Calu3 (cell line): ENCODE measurements around the gene C1QTNF4. TPM values are rescaled to one million over a fixed set of nuclear protein-coding genes. Genes with fewer than 3 reads are reported as not detected.

Experiments
- BruUV-seq: library from RNA; stranded (reverse); fragments of 400-500 nt; replicated peaks from 2 replicates; lab custom pipeline; 2021; lab: Mats Ljungman, UMichigan
- CTCF ChIA-PET: fragments of 300-600 bp; sonication (Branson Sonifier 250); formaldehyde crosslinking; loops from one replicate; lab custom pipeline; 2022; ENCODE audit warnings: antibody characterized with exemption; lab: Charles Lee
- DNase-seq: peaks from one replicate; pipeline ENCODE4 v3.0.0; 2022
- H3K27ac Mint-ChIP-seq: one replicate; pipeline ENCODE4 v1.8.0; 2022; ENCODE audit warnings: mixed read lengths; ENCODE audit not compliant: unreplicated experiment
- H3K27me3 Mint-ChIP-seq: one replicate; pipeline ENCODE4 v1.8.0; 2022; ENCODE audit warnings: mixed read lengths; ENCODE audit not compliant: unreplicated experiment
- H3K36me3 Mint-ChIP-seq: one replicate; pipeline ENCODE4 v1.8.0; 2022; ENCODE audit warnings: mild to moderate bottlenecking, moderate library complexity, mixed read lengths; ENCODE audit not compliant: insufficient read depth, unreplicated experiment
- H3K4me1 Mint-ChIP-seq: one replicate; pipeline ENCODE4 v1.8.0; 2022; ENCODE audit warnings: mild to moderate bottlenecking, low read depth, mixed read lengths; ENCODE audit not compliant: unreplicated experiment
- H3K4me3 Mint-ChIP-seq: one replicate; pipeline ENCODE4 v1.8.0; 2022; ENCODE audit warnings: mild to moderate bottlenecking, low read depth, moderate library complexity, mixed read lengths; ENCODE audit not compliant: unreplicated experiment
- H3K9me3 Mint-ChIP-seq: one replicate; pipeline ENCODE4 v1.8.0; 2022; ENCODE audit warnings: low read depth, mixed read lengths; ENCODE audit not compliant: unreplicated experiment
- CTCF ChIP-seq: fragments of 200-600 bp; IDR thresholded peaks from one replicate; pipeline ENCODE4 v1.8.0; 2022; ENCODE audit warnings: antibody characterized with exemption; ENCODE audit not compliant: unreplicated experiment
- intact Hi-C: fragments of 100-400 bp; cut with micrococcal nuclease; formaldehyde crosslinking; loops from one replicate; pipeline ENCODE4 v1.10.0; 2022; ENCODE audit not compliant: unreplicated experiment
- total RNA-seq: library from RNA; stranded (reverse); gene quantifications from 2 replicates; pipeline ENCODE4 v1.2.3, GENCODE V29; 2022

Gene C1QTNF4
- total RNA-seq, 1 experiment from 2014 or later: not detected

DNA sequence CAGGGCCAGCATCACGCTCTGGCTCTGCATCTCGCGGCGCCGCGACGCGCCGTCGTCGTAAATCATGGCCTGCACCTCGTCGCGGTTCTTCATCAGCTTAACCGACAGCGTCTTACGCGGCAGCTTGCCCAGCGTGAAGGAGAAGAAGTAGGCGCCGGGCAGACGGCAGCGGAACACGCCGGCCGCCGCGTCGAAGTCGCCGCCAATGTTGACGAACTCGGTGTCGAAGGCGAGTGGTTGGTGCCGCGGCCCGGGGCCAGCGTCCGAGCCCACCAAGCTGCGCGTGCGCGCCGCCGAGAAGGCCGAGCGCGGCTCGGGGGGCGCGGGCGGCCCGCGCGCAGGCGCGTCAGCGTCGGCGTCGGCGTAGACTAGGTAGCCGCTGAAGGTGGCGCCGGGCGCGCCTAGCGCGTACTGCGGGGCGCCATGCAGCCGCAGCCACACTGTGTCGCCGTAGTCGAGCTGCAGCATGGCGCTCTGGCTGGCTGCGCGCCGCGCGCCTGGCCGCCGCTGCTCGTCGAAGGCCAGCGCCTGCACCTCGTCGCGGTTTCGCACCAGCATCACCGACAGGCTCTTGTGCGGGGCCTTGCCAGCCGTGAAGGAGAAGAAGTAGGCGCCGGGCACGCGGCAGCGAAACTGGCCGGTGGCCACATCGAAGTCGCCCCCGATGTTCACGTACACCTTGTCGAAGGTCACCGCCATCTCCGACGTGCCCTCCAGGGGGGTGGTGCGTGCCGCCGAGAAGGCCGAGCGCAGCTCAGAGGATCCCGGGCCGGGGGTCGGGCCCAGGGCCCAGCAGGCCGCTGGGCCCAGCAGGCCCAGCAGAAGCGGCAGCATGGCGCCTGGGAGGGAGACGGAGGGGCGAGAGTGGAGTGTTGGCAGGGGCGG is 4.0 kb downstream of the C1QTNF4 start:
- TF ChIP-seq CTCF: no peak
- Mint-ChIP-seq H3K27ac (no peak overlapping the region), H3K36me3 (no peaks in the 10 kb centered on the region), H3K27me3 (peaks cover 34% of the 10 kb centered on the region), H3K4me3 (no peak overlapping the region), H3K9me3 (no peaks in the 10 kb centered on the region), H3K4me1 (no peaks in the 10 kb centered on the region)
- CTCF ChIA-PET: no interaction called here
- no peak for DNase-seq
- intact Hi-C loops: no loop called here
- BruUV-seq: no TSS peak

GRCh38 chr11:47589584-47589976 is 4.6 kb downstream of the C1QTNF4 start:
- H3K4me1 Mint-ChIP-seq: no peaks in the 10 kb centered on the region
- no peaks in the 10 kb centered on the region for H3K9me3 Mint-ChIP-seq
- peaks cover 28% of the 10 kb centered on the region for H3K27me3 Mint-ChIP-seq
- CTCF ChIA-PET: no interaction called here
- no peaks in the 10 kb centered on the region for H3K36me3 Mint-ChIP-seq
- intact Hi-C loops: no loop called here
- BruUV-seq: no TSS peak
- no peak overlapping the region for H3K4me3 Mint-ChIP-seq
- H3K27ac Mint-ChIP-seq: no peak overlapping the region
- TF ChIP-seq CTCF: no peak
- DNase-seq: no peak

GRCh38 chr11:47589118-47589517 is 5.1 kb downstream of the C1QTNF4 start:
- no peaks in the 10 kb centered on the region for H3K9me3 Mint-ChIP-seq
- BruUV-seq: no TSS peak
- no peak for DNase-seq
- intact Hi-C loops: no loop called here
- no peak overlapping the region for H3K4me3 Mint-ChIP-seq
- H3K4me1 Mint-ChIP-seq: no peaks in the 10 kb centered on the region
- CTCF ChIA-PET: no interaction called here
- H3K27ac Mint-ChIP-seq: no peak overlapping the region
- H3K36me3 Mint-ChIP-seq: peaks cover 2% of the 10 kb centered on the region
- peaks cover 23% of the 10 kb centered on the region for H3K27me3 Mint-ChIP-seq
- TF ChIP-seq CTCF: no peak

- Mint-ChIP-seq H3K27ac (no peak overlapping the region), H3K27me3 (peaks cover 10% of the 10 kb centered on the region), H3K4me1 (no peaks in the 10 kb centered on the region), H3K36me3 (peaks cover 6% of the 10 kb centered on the region), H3K4me3 (no peak overlapping the region), H3K9me3 (no peaks in the 10 kb centered on the region)
- no TSS peak for BruUV-seq
- intact Hi-C loops: no loop called here
- DNase-seq: no peak
- no peak for TF ChIP-seq CTCF
- CTCF ChIA-PET: no interaction called here
These were observed 6.4 kb downstream of the C1QTNF4 start for GRCh38 chr11:47587723-47588326.
